ENCODE results near the gene CTNNA3.

The CTNNA3 gene

GRCh38 chr10:66591865-66592264 lies 1104.1 kb downstream of the CTNNA3 start:
- no peak for DNase-seq (ENCODE audit: low spot score)
- TF ChIP-seq, protein P1, sequence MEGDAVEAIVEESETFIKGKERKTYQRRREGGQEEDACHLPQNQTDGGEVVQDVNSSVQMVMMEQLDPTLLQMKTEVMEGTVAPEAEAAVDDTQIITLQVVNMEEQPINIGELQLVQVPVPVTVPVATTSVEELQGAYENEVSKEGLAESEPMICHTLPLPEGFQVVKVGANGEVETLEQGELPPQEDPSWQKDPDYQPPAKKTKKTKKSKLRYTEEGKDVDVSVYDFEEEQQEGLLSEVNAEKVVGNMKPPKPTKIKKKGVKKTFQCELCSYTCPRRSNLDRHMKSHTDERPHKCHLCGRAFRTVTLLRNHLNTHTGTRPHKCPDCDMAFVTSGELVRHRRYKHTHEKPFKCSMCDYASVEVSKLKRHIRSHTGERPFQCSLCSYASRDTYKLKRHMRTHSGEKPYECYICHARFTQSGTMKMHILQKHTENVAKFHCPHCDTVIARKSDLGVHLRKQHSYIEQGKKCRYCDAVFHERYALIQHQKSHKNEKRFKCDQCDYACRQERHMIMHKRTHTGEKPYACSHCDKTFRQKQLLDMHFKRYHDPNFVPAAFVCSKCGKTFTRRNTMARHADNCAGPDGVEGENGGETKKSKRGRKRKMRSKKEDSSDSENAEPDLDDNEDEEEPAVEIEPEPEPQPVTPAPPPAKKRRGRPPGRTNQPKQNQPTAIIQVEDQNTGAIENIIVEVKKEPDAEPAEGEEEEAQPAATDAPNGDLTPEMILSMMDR (IDR thresholded peaks at IDR 0.05; ENCODE audit: extremely low read depth, insufficient read depth, missing control alignments) = no peak
- in situ Hi-C loops (cut with MboI; ENCODE audit: low pct_unique_long_range_greater_than_20kb, low sequenced_read_pairs, unreplicated experiment) = no loop called here

- in situ Hi-C loops (cut with MboI; ENCODE audit: low pct_unique_long_range_greater_than_20kb, low sequenced_read_pairs, unreplicated experiment) = no loop called here
- no peak for DNase-seq (ENCODE audit: low spot score)
- TF ChIP-seq, protein P1 (IDR thresholded peaks at IDR 0.05; ENCODE audit: extremely low read depth, insufficient read depth, missing control alignments) = no peak
These were observed 1108.3 kb downstream of the CTNNA3 start for GRCh38 chr10:66587680-66588050.

- TF ChIP-seq, protein P1 (IDR thresholded peaks at IDR 0.05; ENCODE audit: extremely low read depth, insufficient read depth, missing control alignments) = no peak
- no peak for DNase-seq (ENCODE audit: low spot score)
- in situ Hi-C loops (cut with MboI; ENCODE audit: low pct_unique_long_range_greater_than_20kb, low sequenced_read_pairs, unreplicated experiment) = no loop called here
These were observed 1108.9 kb downstream of the CTNNA3 start for GRCh38 chr10:66586897-66587679.

DNA sequence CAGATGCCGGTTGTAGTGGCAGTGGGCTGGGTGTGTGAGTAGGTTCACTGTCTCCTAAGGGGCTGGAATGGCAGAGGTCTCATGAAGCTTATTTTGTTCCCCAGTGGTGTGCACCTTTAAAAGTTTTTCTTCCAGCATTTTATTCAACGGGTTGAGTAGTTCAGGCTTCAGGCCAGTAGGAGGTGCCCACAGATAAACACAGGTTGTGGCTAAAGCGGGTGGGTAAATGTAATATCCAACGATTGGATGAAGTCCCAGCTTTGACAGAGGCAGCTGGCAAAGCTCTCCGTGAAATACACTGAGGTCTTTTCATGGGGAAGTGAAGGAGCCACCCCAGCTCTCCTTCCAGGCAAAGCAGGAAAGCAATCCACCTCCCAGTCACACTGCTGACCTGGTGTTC lies 1109.9 kb downstream of the CTNNA3 start:
- in situ Hi-C loops (cut with MboI; ENCODE audit: low pct_unique_long_range_greater_than_20kb, low sequenced_read_pairs, unreplicated experiment) = no loop called here
- no peak for DNase-seq (ENCODE audit: low spot score)
- TF ChIP-seq, protein P1 (IDR thresholded peaks at IDR 0.05; ENCODE audit: extremely low read depth, insufficient read depth, missing control alignments) = peak; percentile 15

GRCh38 chr10:66575251-66575855 lies 1120.6 kb downstream of the CTNNA3 start:
- DNase-seq (ENCODE audit: low spot score) = no peak
- TF ChIP-seq, protein P1 (IDR thresholded peaks at IDR 0.05; ENCODE audit: extremely low read depth, insufficient read depth, missing control alignments) = no peak
- in situ Hi-C loops (cut with MboI; ENCODE audit: low pct_unique_long_range_greater_than_20kb, low sequenced_read_pairs, unreplicated experiment) = no loop called here

DNA sequence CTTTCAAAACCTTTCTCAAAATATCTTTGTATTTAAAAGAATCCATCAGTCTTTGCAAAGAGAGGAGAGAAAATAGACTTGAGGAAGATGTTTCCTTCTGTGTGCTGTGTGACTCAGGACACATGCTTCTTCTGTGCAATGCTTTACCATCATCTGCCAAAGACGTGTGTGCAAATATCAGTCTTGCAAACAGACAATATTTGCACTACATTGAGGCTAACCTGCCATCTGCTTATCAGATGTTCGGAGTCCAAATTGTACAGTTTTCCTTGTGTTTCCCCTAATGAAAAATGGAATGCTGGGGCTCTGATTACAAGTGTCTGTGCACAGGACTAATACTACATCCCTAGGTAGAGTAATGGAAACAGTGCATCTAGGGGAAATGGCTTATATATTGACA lies 1123.3 kb downstream of the CTNNA3 start:
- TF ChIP-seq, protein P1 (IDR thresholded peaks at IDR 0.05; ENCODE audit: extremely low read depth, insufficient read depth, missing control alignments) = no peak
- in situ Hi-C loops (cut with MboI; ENCODE audit: low pct_unique_long_range_greater_than_20kb, low sequenced_read_pairs, unreplicated experiment) = no loop called here
- no peak for DNase-seq (ENCODE audit: low spot score)
